ENCODE data around the gene SRA1. TPM values are rescaled to one million over a fixed set of nuclear protein-coding genes. Genes with fewer than 3 reads are reported as not detected.
A peak's percentile ranks its signal among the peaks of the same experiment; 100 is the strongest.

The SRA1 gene
- total RNA-seq, 2 experiments from 2014 or later: 46.0 to 46.7 TPM

DNA sequence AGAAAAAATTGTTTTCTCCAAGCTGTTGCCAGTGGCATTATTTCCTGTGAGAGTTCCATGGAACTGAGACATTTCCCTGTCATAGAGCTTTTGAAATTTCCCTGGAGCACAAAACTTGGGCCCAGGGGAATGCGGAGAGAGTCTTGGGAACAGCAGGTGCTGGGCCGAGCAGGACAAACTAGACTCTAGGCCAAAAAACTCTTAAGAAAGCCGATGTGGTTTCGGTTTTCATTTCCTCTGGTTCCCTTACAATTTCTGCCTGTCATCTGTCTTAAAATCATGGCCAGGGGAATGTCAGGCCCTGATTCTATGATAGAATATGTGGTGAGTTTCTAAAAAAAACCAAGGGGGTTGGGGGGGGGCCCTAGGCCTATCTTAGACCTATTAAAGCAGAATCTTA lies 11.9 kb upstream of the SRA1 start:
- H3K27ac Mint-ChIP-seq: peak overlapping the region; percentile 91
- ChIA-PET CTCF (interaction anchor here (0.6 to 2.3 kb wide), 6 partner anchors 22 to 325 kb away, joined by 3 to 7 read pairs (median 4); partner anchors contain the start of genes ANKHD1 and EIF4EBP3), POLR2A (interaction anchor here (1.3 kb wide), 1 partner anchor 12 kb away, joined by 3 read pairs; the partner anchor contains the start of gene SRA1)
- intact Hi-C loops (cut with micrococcal nuclease): no loop called here
- DNase-seq: no peak
- peaks cover 23% of the 10 kb centered on the region for H3K36me3 Mint-ChIP-seq
- peak overlapping the region; percentile 56 for H3K4me3 Mint-ChIP-seq
- H3K27me3 Mint-ChIP-seq: no peaks in the 10 kb centered on the region
- H3K9me3 Mint-ChIP-seq: no peaks in the 10 kb centered on the region
- peaks cover 49% of the 10 kb centered on the region for H3K4me1 Mint-ChIP-seq (ENCODE audit: low read depth)

DNA sequence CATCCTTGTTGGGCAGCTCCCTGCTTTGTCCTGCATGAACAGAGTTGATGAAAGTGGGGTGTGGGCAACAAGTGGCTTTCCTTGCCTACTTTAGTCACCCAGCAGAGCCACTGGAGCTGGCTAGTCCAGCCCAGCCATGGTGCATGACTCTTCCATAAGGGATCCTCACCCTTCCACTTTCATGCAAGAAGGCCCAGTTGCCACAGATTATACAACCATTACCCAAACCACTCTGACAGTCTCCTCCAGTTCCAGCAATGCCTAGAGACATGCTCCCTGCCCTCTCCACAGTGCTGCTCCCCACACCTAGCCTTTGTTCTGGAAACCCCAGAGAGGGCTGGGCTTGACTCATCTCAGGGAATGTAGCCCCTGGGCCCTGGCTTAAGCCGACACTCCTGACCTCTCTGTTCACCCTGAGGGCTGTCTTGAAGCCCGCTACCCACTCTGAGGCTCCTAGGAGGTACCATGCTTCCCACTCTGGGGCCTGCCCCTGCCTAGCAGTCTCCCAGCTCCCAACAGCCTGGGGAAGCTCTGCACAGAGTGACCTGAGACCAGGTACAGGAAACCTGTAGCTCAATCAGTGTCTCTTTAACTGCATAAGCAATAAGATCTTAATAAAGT lies 11.3 kb upstream of the SRA1 start:
- POLR2A ChIA-PET: interaction anchor here (1.3 kb wide), 1 partner anchor 11 kb away, joined by 3 read pairs; the partner anchor contains the start of gene SRA1
- H3K27me3 Mint-ChIP-seq: no peaks in the 10 kb centered on the region
- H3K9me3 Mint-ChIP-seq: no peaks in the 10 kb centered on the region
- peak overlapping the region; percentile 91 for H3K27ac Mint-ChIP-seq
- H3K4me3 Mint-ChIP-seq: no peak overlapping the region
- peaks cover 23% of the 10 kb centered on the region for H3K36me3 Mint-ChIP-seq
- intact Hi-C loops (cut with micrococcal nuclease): no loop called here
- CTCF ChIA-PET: interaction anchor here (1.0 to 2.3 kb wide), 3 partner anchors 21 to 324 kb away, joined by 3 to 6 read pairs (median 4); partner anchors contain the start of genes ANKHD1 and EIF4EBP3
- DNase-seq: no peak
- H3K4me1 Mint-ChIP-seq (ENCODE audit: low read depth): peaks cover 49% of the 10 kb centered on the region

DNA sequence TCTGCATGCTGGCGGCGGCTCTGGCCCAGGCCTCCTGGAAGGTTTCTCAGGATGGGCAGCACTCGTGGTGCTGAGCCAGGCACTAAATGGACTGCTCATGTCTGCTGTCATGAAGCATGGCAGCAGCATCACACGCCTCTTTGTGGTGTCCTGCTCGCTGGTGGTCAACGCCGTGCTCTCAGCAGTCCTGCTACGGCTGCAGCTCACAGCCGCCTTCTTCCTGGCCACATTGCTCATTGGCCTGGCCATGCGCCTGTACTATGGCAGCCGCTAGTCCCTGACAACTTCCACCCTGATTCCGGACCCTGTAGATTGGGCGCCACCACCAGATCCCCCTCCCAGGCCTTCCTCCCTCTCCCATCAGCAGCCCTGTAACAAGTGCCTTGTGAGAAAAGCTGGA lies 10.6 kb upstream of the SRA1 start:
- POLR2A ChIA-PET: no interaction called here
- intact Hi-C loops (cut with micrococcal nuclease): no loop called here
- CTCF ChIA-PET: no interaction called here

DNA sequence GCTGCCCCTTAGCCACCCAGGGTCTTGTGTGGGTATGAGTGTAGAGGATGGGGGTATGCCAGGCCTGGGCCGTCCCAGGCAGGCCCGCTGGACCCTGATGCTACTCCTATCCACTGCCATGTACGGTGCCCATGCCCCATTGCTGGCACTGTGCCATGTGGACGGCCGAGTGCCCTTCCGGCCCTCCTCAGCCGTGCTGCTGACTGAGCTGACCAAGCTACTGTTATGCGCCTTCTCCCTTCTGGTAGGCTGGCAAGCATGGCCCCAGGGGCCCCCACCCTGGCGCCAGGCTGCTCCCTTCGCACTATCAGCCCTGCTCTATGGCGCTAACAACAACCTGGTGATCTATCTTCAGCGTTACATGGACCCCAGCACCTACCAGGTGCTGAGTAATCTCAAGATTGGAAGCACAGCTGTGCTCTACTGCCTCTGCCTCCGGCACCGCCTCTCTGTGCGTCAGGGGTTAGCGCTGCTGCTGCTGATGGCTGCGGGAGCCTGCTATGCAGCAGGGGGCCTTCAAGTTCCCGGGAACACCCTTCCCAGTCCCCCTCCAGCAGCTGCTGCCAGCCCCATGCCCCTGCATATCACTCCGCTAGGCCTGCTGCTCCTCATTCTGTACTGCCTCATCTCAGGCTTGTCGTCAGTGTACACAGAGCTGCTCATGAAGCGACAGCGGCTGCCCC lies 10.0 kb upstream of the SRA1 start:
- H3K4me1 Mint-ChIP-seq (ENCODE audit: low read depth): peaks cover 56% of the 10 kb centered on the region
- H3K36me3 Mint-ChIP-seq: peaks cover 23% of the 10 kb centered on the region
- intact Hi-C loops (cut with micrococcal nuclease): no loop called here
- ChIA-PET POLR2A (no interaction called here), CTCF (interaction anchor here (2.3 kb wide), 1 partner anchor 68 kb away, joined by 14 read pairs; no protein-coding TSS in a partner anchor)
- H3K9me3 Mint-ChIP-seq: no peaks in the 10 kb centered on the region
- no peaks in the 10 kb centered on the region for H3K27me3 Mint-ChIP-seq
- H3K27ac Mint-ChIP-seq: peak overlapping the region; percentile 18
- DNase-seq: no peak
- H3K4me3 Mint-ChIP-seq: peak overlapping the region; percentile 10

More for the DNA sequence above, 10.6 kb upstream of the SRA1 start:
- H3K9me3 Mint-ChIP-seq: no peaks in the 10 kb centered on the region
- H3K27me3 Mint-ChIP-seq: no peaks in the 10 kb centered on the region
- peak overlapping the region; percentile 50 for H3K27ac Mint-ChIP-seq
- no peak for DNase-seq
- no peak overlapping the region for H3K4me3 Mint-ChIP-seq
- peaks cover 52% of the 10 kb centered on the region for H3K4me1 Mint-ChIP-seq (ENCODE audit: low read depth)
- peaks cover 23% of the 10 kb centered on the region for H3K36me3 Mint-ChIP-seq

DNA sequence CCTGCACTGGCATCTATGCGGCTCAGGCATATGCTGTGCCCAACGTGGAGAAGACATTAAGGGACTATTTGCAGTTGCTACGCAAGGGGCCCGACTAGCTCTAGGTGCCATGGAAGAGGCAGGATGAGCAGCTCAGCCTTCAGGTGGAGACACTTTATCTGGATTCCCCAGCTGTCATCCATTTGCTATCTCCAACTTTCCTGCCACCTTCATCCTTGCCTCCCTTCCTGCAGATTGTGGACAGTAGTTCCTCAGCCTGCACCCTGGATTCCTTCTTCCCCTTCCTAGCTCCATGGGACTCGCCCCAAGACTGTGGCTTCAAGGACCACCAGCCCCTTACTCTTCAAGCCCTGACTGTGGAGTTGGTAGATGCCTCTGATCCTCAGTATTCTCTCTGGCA lies 9.4 kb upstream of the SRA1 start:
- Mint-ChIP-seq H3K4me1 (ENCODE audit: low read depth) (peaks cover 56% of the 10 kb centered on the region), H3K9me3 (no peaks in the 10 kb centered on the region), H3K27me3 (no peaks in the 10 kb centered on the region), H3K4me3 (peak overlapping the region; percentile 10), H3K36me3 (peaks cover 23% of the 10 kb centered on the region), H3K27ac (peak overlapping the region; percentile 49)
- no peak for DNase-seq
- intact Hi-C loops (cut with micrococcal nuclease): no loop called here
- CTCF ChIA-PET: interaction anchor here (2.3 to 4.4 kb wide), 2 partner anchors 19 to 68 kb away, joined by 14 to 24 read pairs; partner anchors contain the start of gene EIF4EBP3
- POLR2A ChIA-PET: no interaction called here

DNA sequence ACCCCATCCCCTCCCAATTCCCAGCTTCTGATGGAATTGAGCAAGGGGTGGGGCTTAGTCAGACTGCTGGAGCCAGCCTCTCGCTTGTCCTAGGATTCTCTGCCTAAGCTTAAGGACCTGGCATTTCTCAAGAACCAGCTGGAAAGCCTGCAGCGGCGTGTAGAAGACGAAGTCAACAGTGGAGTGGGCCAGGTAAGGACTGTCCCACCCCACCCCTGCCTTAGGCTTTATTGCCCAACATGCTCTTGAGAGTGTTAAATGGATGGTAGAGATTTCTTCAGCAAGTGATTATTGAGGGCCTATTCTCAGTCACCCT lies 8.5 kb upstream of the SRA1 start:
- no peak for DNase-seq
- H3K4me3 Mint-ChIP-seq: peak overlapping the region; percentile 91
- H3K9me3 Mint-ChIP-seq: no peaks in the 10 kb centered on the region
- peaks cover 23% of the 10 kb centered on the region for H3K36me3 Mint-ChIP-seq
- no peaks in the 10 kb centered on the region for H3K27me3 Mint-ChIP-seq
- H3K4me1 Mint-ChIP-seq (ENCODE audit: low read depth): peaks cover 56% of the 10 kb centered on the region
- intact Hi-C loops (cut with micrococcal nuclease): no loop called here
- ChIA-PET POLR2A (interaction anchor here (0.6 to 1.4 kb wide), 4 partner anchors 11 to 219 kb away, joined by 3 to 5 read pairs (median 4); partner anchors contain the start of genes EIF4EBP3, HBEGF, IK and NDUFA2), CTCF (interaction anchor here (2.3 to 4.4 kb wide), 2 partner anchors 18 to 69 kb away, joined by 14 to 24 read pairs; partner anchors contain the start of gene EIF4EBP3)
- H3K27ac Mint-ChIP-seq: peak overlapping the region; percentile 93

DNA sequence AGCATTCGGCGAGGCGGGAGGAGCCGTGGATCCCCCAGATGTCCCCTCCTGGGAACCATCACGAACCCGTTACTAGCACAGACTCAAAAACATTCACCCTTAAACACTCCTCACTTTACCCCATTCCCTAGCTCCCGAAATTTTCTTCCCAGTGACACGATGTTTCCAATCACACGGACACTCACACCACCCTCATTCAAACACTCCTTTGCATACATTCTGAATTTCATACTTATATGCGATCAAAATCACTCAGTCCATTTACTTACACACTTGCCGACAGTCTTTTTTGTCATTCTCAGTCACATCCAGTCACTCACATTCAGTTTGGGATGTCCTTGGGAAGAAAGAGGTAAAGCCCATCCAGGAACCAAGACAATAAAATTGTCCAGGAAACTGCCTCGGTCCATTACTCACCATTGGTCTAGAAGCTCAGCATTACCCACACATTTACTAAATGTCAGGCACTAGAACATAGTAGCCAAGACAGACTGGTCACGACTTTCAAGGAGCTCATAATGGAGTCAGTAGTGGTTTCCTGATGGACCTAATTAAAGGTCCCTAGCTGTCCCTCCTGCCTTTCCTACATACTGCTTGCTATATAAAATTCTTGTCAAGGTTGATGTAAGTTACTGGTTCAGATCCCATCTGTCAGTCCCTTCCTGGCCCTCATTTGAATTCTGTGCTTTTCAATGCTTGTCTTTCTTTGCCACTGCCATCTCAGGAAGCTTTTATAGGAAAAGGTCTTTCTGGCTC lies 7.9 kb upstream of the SRA1 start:
- H3K9me3 Mint-ChIP-seq: no peaks in the 10 kb centered on the region
- DNase-seq: no peak
- peak overlapping the region; percentile 93 for H3K27ac Mint-ChIP-seq
- CTCF ChIA-PET: interaction anchor here (2.3 to 4.4 kb wide), 2 partner anchors 17 to 70 kb away, joined by 14 to 24 read pairs; partner anchors contain the start of gene EIF4EBP3
- no peaks in the 10 kb centered on the region for H3K27me3 Mint-ChIP-seq
- intact Hi-C loops (cut with micrococcal nuclease): no loop called here
- peak overlapping the region; percentile 91 for H3K4me3 Mint-ChIP-seq
- peaks cover 54% of the 10 kb centered on the region for H3K4me1 Mint-ChIP-seq (ENCODE audit: low read depth)
- POLR2A ChIA-PET: interaction anchor here (0.6 to 1.4 kb wide), 4 partner anchors 11 to 219 kb away, joined by 3 to 5 read pairs (median 4); partner anchors contain the start of genes EIF4EBP3, HBEGF, IK and NDUFA2
- peaks cover 21% of the 10 kb centered on the region for H3K36me3 Mint-ChIP-seq

DNA sequence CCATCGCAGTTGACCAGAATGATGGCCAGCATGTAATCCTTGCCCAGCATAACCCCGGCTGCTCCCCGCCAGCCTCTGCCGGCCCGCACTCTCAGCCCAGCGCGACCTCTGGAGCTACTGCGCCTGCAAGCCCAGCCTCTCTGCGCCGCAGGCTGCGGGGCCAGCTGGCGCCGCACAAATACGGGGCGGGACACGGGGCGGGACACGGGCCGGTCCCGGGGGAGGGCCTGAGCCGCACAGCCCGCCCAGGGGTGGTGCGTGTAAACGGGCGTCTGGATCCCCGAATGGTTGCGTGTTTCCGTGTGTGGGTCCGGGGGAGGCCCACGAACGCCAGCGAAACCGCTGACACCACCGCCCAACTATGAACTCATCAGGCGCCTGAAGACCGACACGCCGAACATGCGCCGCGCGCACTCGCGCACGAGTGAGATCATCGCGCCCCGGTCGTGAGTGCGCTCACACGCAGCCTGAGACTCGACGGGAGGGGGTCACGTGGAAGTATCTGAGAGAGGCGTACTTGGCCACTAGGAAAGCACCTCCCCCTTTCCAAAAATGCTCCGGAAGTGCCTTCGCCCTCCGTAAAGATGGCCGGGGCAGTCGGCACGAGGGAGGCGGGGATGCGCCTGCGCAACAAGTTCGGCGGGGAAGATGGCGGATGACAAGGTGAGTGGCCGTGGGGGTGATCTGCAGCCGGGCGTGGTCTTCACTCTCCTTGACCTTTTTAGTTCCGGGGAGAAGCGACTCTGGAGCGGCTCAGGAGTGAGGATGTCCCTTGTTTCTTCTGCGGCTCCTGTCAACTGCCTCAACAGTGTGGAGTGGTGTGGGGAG lies 7.1 kb upstream of the SRA1 start, which contains the start of the genes APBB3 and SLC35A4:
TSS of gene APBB3 (minus strand) at position 403 of the 828 bp plus-strand sequence. CDS start at position 50, 353 bp downstream.
TSS of gene SLC35A4 (plus strand) at position 633 of the 828 bp plus-strand sequence. CDS start 2,342 bp downstream, outside the sequence.
- H3K4me1 Mint-ChIP-seq (ENCODE audit: low read depth): peaks cover 47% of the 10 kb centered on the region
- H3K27me3 Mint-ChIP-seq: no peaks in the 10 kb centered on the region
- peaks cover 21% of the 10 kb centered on the region for H3K36me3 Mint-ChIP-seq
- H3K27ac Mint-ChIP-seq: peak within 1 kb of the TSS; percentile 93
- intact Hi-C loops (cut with micrococcal nuclease): loop anchor here (1.0 to 5.0 kb wide), 6 partner anchors 17 to 312 kb away; partner anchors contain the start of genes ANKHD1, EIF4EBP3, TMCO6 and ZMAT2
- DNase-seq: peak; percentile 98
- H3K4me3 Mint-ChIP-seq: peak within 1 kb of the TSS; percentile 91
- ChIA-PET POLR2A (interaction anchor here (0.5 to 1.9 kb wide), 10 partner anchors 14 to 457 kb away, joined by 3 to 6 read pairs (median 4); partner anchors contain the start of genes EIF4EBP3, HARS1, HARS2 and HBEGF), CTCF (interaction anchor here (1.5 to 4.4 kb wide), 3 partner anchors 16 to 83 kb away, joined by 5 to 24 read pairs (median 14); partner anchors contain the start of genes EIF4EBP3, IK and NDUFA2)
- no peaks in the 10 kb centered on the region for H3K9me3 Mint-ChIP-seq

DNA sequence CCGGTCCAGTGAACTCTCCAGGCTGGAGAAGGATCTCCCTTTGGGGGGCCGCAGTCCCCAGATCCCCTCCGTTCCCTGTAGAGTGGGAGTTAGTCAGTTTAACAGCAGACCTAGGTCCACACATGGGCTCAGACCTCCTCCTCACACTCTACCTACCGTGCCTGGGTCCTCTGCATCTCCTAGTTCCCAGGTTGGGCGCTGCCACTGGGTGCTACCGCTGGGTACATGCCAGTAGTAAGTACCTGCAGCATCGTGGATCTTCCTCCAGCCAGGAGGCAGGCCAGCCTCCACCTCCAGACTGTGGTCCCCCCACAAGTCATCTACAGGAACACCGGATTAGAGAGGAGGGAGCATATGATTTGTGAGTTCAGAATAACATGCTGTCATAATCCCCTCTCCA lies 6.3 kb upstream of the SRA1 start:
- DNase-seq: peak; percentile 31
- peak overlapping the region; percentile 91 for H3K4me3 Mint-ChIP-seq
- H3K9me3 Mint-ChIP-seq: no peaks in the 10 kb centered on the region
- intact Hi-C loops (cut with micrococcal nuclease): loop anchor here (5.0 kb wide), 1 partner anchor 311 kb away; no protein-coding TSS in a partner anchor
- H3K4me1 Mint-ChIP-seq (ENCODE audit: low read depth): peaks cover 39% of the 10 kb centered on the region
- peaks cover 19% of the 10 kb centered on the region for H3K36me3 Mint-ChIP-seq
- CTCF ChIA-PET: interaction anchor here (1.5 to 4.4 kb wide), 2 partner anchors 16 to 84 kb away, joined by 5 to 24 read pairs; partner anchors contain the start of genes EIF4EBP3, IK and NDUFA2
- no peaks in the 10 kb centered on the region for H3K27me3 Mint-ChIP-seq
- H3K27ac Mint-ChIP-seq: peak overlapping the region; percentile 93
- POLR2A ChIA-PET: interaction anchor here (0.5 to 1.9 kb wide), 8 partner anchors 13 to 456 kb away, joined by 3 to 6 read pairs (median 4); partner anchors contain the start of genes EIF4EBP3, HARS1, HARS2 and IK

DNA sequence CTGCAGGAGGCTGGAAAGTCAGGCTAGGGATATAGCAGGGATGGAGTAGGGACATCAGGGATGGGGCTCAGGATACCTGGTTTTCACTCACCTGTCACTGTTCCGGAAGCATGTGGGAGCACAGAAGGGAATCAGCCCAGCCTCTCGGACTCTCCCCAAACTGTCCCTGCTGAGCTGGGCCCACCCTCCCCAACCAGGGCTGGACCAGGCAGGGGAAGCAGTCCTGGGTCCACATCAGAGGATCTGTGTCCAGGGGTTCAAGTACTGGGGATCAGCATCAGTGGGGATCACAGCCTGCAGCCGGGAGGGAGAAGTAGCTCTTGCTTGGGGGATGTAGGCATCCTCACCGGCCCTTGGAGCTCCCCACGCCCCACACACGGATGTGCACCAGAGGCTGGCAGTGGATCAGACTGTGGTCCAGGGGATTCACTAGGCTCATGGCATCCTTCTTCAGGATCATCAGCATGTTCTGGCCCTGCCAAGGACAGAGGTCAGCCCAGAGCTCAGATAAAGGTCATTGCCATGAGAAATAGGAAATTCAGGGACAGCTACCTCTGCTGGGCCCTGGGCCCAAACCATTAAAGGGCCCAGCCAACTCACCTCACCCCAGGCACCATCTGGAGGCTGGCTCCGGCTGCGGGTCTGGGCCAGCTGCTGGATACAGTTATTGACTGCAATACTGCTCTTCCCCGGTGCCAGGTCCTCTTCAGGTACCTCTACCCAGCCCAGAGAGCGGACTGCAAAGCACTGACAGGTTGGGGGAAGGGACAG lies 4.7 kb upstream of the SRA1 start:
- no peaks in the 10 kb centered on the region for H3K9me3 Mint-ChIP-seq
- POLR2A ChIA-PET: interaction anchor here (1.1 kb wide), 1 partner anchor 28 kb away, joined by 3 read pairs; no protein-coding TSS in a partner anchor
- no peak overlapping the region for H3K4me3 Mint-ChIP-seq
- H3K27ac Mint-ChIP-seq: no peak overlapping the region
- intact Hi-C loops (cut with micrococcal nuclease): loop anchor here (5.0 kb wide), 1 partner anchor 310 kb away; no protein-coding TSS in a partner anchor
- H3K27me3 Mint-ChIP-seq: no peaks in the 10 kb centered on the region
- peaks cover 6% of the 10 kb centered on the region for H3K36me3 Mint-ChIP-seq
- no peak for DNase-seq
- CTCF ChIA-PET: interaction anchor here (1.1 to 1.5 kb wide), 2 partner anchors 14 to 73 kb away, joined by 3 to 4 read pairs; partner anchors contain the start of gene EIF4EBP3
- H3K4me1 Mint-ChIP-seq (ENCODE audit: low read depth): peaks cover 29% of the 10 kb centered on the region
